ENCODE measurements around the gene FGFRL1. TPM values are rescaled to one million over a fixed set of nuclear protein-coding genes. Genes with fewer than 3 reads are reported as not detected.

FGFRL1 gene
- total and polyA plus RNA-seq, 10 donors, result 1.4 to 20.6 (median 9.5) TPM

- peaks cover 0 to 55% (median 43%) of the 10 kb centered on the region in 7 donors for H3K27me3 ChIP-seq (replicated peaks in 1 of 7)
- H3K9me3 ChIP-seq, result no peaks in the 10 kb centered on the region
- peaks cover 0 to 21% (median 14%) of the 10 kb centered on the region in 6 donors for H3K36me3 ChIP-seq
- no peak overlapping the region for H3K27ac ChIP-seq
- H3K4me3 ChIP-seq, result no peak overlapping the region
- 77 to 84% (median 81%) methylated on average over 20 to 36 of the region's 36 CpGs for WGBS, 5 donors
- H3K4me1 ChIP-seq, result peaks cover 0 to 29% (median 8%) of the 10 kb centered on the region in 6 donors
- intact Hi-C loops (cut with DNase I; ENCODE audit: low total_unique reads), result no loop called here
- TF ChIP-seq CTCF (IDR thresholded peaks at IDR 0.05 in 8 of 11, conservative IDR thresholded peaks at IDR 0.05 in 3 of 11) (no peak), POLR2AphosphoS5 (IDR thresholded peaks at IDR 0.05) (peak in 2 of 3 donors; percentile 12 to 38)
- no peak for DNase-seq
These were observed 17.3 kb downstream of the FGFRL1 start for GRCh38 chr4:1028574-1029220.

- no peaks in the 10 kb centered on the region for H3K9me3 ChIP-seq
- peaks cover 0 to 14% (median 10%) of the 10 kb centered on the region in 6 donors for H3K36me3 ChIP-seq
- no peak overlapping the region for H3K4me3 ChIP-seq
- no peak for TF ChIP-seq POLR2A (IDR thresholded peaks at IDR 0.05)
- TF ChIP-seq POLR2AphosphoS5 (IDR thresholded peaks at IDR 0.05), result no peak
- no peak for TF ChIP-seq CTCF (IDR thresholded peaks at IDR 0.05 in 8 of 11, conservative IDR thresholded peaks at IDR 0.05 in 3 of 11)
- no peak for DNase-seq
- intact Hi-C loops (cut with DNase I; ENCODE audit: low total_unique reads), result no loop called here
- H3K27ac ChIP-seq, result no peak overlapping the region
- 64 to 79% (median 70%) methylated on average over 8 to 17 of the region's 17 CpGs for WGBS, 5 donors
- H3K4me1 ChIP-seq, result peaks cover 0 to 29% (median 8%) of the 10 kb centered on the region in 6 donors
- peaks cover 0 to 63% (median 43%) of the 10 kb centered on the region in 7 donors for H3K27me3 ChIP-seq (replicated peaks in 1 of 7)
These were observed 18.1 kb downstream of the FGFRL1 start for GRCh38 chr4:1029529-1029928.

GRCh38 chr4:1030031-1030430, 18.6 kb downstream of the FGFRL1 start:
- 63 to 77% (median 75%) methylated on average over 2 to 12 of the region's 12 CpGs for WGBS, 5 donors
- no peak overlapping the region for H3K27ac ChIP-seq
- H3K36me3 ChIP-seq, result peaks cover 0 to 9% (median 5%) of the 10 kb centered on the region in 6 donors
- intact Hi-C loops (cut with DNase I; ENCODE audit: low total_unique reads), result no loop called here
- H3K4me3 ChIP-seq, result no peak overlapping the region
- peaks cover 0 to 29% (median 8%) of the 10 kb centered on the region in 6 donors for H3K4me1 ChIP-seq
- no peak for DNase-seq
- no peak for TF ChIP-seq POLR2AphosphoS5 (IDR thresholded peaks at IDR 0.05)
- no peak for TF ChIP-seq POLR2A (IDR thresholded peaks at IDR 0.05)
- TF ChIP-seq CTCF (IDR thresholded peaks at IDR 0.05 in 8 of 11, conservative IDR thresholded peaks at IDR 0.05 in 3 of 11), result no peak
- H3K27me3 ChIP-seq (replicated peaks in 1 of 7), result peaks cover 0 to 68% (median 43%) of the 10 kb centered on the region in 7 donors
- no peaks in the 10 kb centered on the region for H3K9me3 ChIP-seq

GRCh38 chr4:1030559-1030958, 19.1 kb downstream of the FGFRL1 start:
- Histone ChIP-seq H3K27me3 (replicated peaks in 1 of 7) (peaks cover 0 to 73% (median 43%) of the 10 kb centered on the region in 7 donors), H3K27ac (no peak overlapping the region), H3K4me1 (peaks cover 0 to 29% (median 8%) of the 10 kb centered on the region in 6 donors), H3K36me3 (peaks cover 0 to 4% (median under 1%) of the 10 kb centered on the region in 6 donors), H3K4me3 (no peak overlapping the region), H3K9me3 (no peaks in the 10 kb centered on the region)
- TF ChIP-seq POLR2AphosphoS5 (IDR thresholded peaks at IDR 0.05) (no peak), CTCF (IDR thresholded peaks at IDR 0.05 in 8 of 11, conservative IDR thresholded peaks at IDR 0.05 in 3 of 11) (no peak), POLR2A (IDR thresholded peaks at IDR 0.05) (no peak)
- 56 to 77% (median 66%) methylated on average over 7 to 16 of the region's 16 CpGs for WGBS, 5 donors
- intact Hi-C loops (cut with DNase I; ENCODE audit: low total_unique reads), result no loop called here
- no peak for DNase-seq

All from spleen (tissue), 11 donors.